HUDEP-2 (cell line): ENCODE results near the gene CABP4.
"Not testable (repeated sequence)": the region's sequence is repeated elsewhere in the genome, so short reads cannot be mapped to it uniquely, and the experiment has no call there.

Source experiments
- DNase-seq, 76 experiments: peaks; one replicate each; lab custom pipeline; 2025; ENCODE audit not compliant: unreplicated experiment in 76 of 76; lab: John Stamatoyannopoulos, UW

The CABP4 gene

GRCh38 chr11:67470337-67471002 lies 15.3 kb downstream of the CABP4 start:
- no peak for DNase-seq

DNA sequence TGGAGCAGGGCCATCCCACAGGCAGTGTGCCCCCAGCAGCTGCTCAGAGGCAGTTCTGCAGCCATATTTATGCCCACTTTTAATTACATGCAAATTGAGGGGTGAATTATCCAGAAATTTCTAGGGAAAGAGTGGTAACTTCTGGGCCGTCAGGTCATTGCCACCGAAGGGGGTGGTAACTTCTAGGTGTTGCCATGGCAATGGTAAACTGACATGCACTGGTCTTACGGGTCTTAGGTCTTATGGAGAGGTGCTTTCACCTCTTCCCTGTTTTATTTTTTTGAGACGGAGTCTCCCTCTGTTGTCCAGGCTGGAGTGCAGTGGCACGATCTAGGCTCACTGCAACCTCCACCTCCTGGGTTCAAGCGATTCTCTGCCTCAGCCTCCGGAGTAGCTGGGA lies 17.7 kb downstream of the CABP4 start:
- DNase-seq = no peak

DNA sequence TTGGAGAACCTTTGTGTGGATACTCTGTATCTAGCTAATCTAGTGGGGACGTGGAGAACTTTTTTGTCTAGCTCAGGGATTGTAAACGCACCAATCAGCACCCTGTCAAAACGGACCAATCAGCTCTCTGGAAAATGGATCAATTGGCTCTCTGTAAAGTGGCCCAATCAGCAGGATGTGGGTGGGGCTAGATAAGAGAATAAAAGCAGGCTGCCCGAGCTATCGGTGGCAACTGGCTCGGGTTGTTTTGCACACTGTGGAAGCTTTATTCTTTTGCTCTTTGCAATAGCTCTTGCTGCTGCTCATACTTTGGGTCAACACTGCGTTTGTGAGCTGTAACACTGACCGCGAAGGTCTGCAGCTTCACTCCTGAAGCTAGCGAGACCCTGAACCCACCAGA lies 21.5 kb downstream of the CABP4 start:
- not testable (repeated sequence) for DNase-seq

GRCh38 chr11:67477344-67478050 lies 22.3 kb downstream of the CABP4 start:
- DNase-seq = not testable (repeated sequence)

DNA sequence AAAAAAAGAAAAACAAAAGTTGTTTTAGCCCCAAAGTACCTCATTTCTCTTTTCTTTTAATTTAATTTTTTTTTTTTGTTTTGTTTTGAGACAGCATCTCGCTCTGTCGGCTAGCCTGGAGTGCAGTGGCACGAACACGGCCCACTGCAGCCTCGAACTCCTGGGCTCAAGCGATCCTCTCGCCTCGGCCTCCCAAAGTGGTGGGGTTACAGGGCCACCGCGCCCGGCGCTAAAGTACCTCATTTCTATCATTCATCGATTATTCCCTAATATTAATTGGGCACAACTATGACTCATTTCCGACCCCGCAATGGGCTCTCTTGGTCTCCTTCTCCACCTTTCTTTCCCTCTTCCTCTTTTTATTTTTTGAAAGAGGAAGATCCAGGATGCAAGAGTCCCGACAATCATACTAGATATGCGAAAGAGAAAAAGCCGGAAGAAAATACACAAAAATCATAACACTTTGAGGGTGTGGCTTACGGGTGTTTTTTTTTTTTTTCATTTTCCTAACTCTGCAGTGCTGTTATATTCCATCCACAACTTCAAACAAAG lies 27.2 kb downstream of the CABP4 start:
- no peak for DNase-seq

- peak; percentile 37 to 98 (median 95) for DNase-seq
Observed at GRCh38 chr11:67482827-67483798, 28.0 kb downstream of the CABP4 start, which contains the start of gene AIP. Gene AIP, plus strand, starts transcription at chr11:67483026. Its CDS starts 133 bp downstream, at chr11:67483159.

GRCh38 chr11:67483831-67484665 lies 28.9 kb downstream of the CABP4 start:
- peak in 2 of 76 experiments; percentile 9 to 13 for DNase-seq

DNA sequence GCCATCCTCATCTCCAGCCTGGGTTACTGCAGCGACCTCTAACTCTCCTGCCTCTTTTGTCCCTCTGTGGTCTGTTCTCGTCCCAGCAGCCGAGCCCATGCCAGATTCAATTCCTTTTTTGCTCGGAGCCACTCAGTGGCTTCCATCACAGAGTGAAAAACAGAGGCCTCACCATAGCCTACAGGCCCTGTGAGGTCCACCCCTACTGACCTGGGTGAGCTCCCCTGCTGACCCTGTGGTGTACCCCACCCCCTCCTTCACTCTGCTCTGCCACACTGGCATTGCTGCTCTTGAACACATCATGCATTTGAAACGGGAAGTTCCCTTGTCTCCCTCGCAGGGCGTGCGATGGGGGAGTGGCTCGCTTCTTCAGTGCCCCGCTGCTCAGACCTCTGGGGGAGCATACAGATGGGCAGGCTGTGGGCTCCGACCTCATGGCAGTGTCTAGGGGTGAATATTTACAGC lies 29.7 kb downstream of the CABP4 start:
- DNase-seq = peak in 36 of 76 experiments; percentile 5 to 48 (median 24)

DNA sequence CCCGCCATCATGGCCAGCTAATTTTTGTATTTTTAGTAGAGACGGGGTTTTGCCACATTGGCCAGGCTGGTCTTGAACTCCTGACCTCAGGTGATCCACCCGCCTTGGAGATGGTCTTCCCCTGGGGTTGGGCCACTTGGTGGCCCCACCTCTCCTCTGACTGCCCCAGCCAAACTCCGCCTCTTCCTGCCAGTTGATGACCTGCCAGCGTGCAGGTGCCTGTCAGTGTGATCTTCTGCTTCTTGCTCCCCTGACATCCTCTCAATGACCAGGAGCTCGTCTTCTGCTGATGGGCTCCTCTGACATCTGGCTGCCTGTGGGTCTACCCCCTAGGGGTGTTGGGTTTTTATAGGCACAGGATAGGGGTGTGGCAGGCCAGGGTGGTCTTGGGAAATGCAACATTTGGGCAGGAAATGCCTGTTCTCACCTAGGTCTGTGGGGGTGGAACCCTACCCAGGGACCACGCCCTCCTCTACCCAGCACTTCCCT lies 30.8 kb downstream of the CABP4 start:
- DNase-seq = peak in 1 of 76 experiments; percentile 5

- DNase-seq = no peak
Observed at GRCh38 chr11:67486481-67487195, 31.5 kb downstream of the CABP4 start.

GRCh38 chr11:67489203-67489884 lies 34.2 kb downstream of the CABP4 start:
- no peak for DNase-seq

DNA sequence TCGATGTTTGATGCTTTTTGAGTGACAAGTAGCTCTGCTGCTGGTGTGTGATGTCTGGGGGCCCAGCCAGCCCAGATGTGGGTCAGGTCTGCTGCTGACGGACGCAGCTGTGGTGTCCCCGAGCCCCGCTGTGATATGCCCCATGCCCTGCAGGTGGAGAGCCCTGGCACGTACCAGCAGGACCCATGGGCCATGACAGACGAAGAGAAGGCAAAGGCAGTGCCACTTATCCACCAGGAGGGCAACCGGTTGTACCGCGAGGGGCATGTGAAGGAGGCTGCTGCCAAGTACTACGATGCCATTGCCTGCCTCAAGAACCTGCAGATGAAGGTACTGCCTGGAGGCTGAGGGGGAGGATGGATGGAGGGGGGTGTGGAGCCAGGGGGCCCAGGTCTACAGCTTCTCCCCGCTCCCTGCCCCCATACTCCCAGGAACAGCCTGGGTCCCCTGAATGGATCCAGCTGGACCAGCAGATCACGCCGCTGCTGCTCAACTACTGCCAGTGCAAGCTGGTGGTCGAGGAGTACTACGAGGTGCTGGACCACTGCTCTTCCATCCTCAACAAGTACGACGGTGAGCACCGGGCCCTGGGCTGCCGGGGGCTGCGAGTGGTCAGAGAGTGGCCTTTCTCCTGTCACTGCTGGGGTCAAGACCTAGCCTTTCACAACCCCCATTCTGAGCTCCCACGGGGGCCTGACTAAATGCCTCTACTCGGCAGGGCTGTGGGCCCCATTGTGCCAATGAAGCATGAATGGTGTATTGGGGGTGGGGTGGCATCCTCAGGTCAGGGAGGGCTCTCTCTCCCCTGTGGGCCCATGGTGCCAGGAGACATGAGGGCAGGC lies 35.0 kb downstream of the CABP4 start:
- DNase-seq = no peak

DNA sequence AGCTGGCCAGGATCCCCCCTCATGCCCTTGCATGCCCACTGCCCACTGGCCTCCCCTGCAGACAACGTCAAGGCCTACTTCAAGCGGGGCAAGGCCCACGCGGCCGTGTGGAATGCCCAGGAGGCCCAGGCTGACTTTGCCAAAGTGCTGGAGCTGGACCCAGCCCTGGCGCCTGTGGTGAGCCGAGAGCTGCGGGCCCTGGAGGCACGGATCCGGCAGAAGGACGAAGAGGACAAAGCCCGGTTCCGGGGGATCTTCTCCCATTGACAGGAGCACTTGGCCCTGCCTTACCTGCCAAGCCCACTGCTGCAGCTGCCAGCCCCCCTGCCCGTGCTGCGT lies 35.5 kb downstream of the CABP4 start:
- no peak for DNase-seq

DNA sequence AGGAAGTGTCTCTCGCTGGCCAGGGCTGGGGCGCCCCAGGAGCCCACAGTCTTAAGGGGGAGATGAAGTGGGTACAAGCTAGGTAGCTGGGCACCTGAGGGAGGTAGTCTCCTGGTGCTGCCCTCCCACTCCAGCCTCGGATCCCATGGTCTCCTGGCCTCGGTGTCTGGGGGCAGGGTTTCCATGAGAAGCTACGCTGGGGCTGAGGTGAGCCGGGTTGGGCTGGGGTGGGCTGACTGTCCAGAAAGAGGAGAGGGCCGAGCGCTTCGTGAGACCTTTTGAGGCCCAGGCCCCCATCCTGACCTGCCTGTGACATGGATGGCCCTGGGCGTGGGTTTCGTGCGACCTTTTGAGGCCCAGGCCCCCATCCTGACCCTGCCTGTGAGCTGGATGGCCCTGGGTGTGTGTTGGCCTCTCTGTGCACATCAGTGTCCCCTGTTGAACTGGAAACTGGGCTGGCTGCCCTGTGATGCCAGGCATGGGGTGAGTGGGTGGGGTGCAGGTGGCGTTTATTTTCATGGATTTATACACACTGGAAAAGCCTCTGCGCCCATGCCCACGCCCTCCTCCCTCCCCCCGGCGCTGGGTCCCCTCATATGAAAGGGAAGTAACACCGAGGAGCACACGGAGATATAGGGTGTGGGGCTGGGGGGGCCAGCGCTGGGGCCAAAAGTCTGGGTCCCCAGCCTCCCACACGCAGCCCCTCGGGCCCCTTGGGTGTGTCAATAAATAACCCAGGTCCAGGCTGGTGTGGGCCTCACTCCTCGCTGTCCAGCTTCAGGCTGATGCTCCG lies 36.3 kb downstream of the CABP4 start:
- DNase-seq = no peak

DNA sequence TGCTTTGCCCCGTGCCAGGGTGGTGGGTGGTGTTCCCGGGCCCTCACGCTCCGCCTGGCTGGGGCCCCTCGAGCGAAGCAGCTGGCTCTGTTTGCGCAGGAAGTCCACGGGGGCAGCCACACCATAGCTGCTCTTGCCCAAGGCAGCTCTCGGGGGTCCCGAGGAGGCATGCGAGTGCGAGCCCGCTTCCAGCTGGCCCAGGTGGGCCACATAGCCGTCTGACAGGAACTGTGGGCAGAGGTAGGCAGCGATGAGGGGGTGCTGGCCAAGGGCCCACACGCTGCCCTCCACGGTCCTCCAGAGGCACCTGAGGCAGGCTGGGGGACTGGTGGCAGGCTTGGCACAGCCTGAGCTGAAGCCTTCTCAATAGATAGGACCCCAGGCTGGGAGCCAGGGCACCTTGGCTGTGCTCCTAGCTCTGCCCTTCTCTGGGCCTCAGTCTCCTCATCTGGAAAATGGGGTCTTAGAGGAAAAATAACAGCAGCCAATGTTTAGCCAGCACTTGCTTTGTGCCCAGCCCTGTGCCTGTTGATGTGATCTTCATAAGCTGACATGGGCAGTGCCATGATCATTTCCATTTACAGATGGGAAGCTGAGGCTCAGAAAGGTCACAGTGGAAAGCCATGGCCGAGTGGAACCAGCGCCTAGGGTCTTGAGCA lies 37.0 kb downstream of the CABP4 start:
- no peak for DNase-seq

- DNase-seq = peak in 1 of 76 experiments; percentile 13
Observed at GRCh38 chr11:67492801-67493547, 37.8 kb downstream of the CABP4 start.
